Measurements from ENCODE around the gene ADARB2. TPM values are rescaled to one million over a fixed set of nuclear protein-coding genes. Genes with fewer than 3 reads are reported as not detected.

The ADARB2 gene
- total and polyA plus RNA-seq, 2 experiments from 2014 or later, result 2.0 to 5.0 TPM

- no peak for TF ChIP-seq CTCF (conservative IDR thresholded peaks at IDR 0.05; ENCODE audit: low read depth in 2 of 2)
- no peak for TF ChIP-seq STAT1 (IDR thresholded peaks at IDR 0.05; ENCODE audit: unreplicated experiment)
- TF ChIP-seq EZH2 (IDR thresholded peaks at IDR 0.05; ENCODE audit: low read depth, unreplicated experiment), result no peak
- TF ChIP-seq REST (IDR thresholded peaks at IDR 0.05; ENCODE audit: unreplicated experiment), result no peak
Observed at GRCh38 chr10:1183033-1183396, 554.3 kb downstream of the ADARB2 start (continued).

- Histone ChIP-seq H3F3A (replicated peaks; ENCODE audit: low read depth) (no peaks in the 10 kb centered on the region), H3K4me2 (no peak overlapping the region), H3K79me2 (replicated peaks; ENCODE audit: insufficient read depth) (no peaks in the 10 kb centered on the region), H3K27ac (ENCODE audit: low read depth) (no peak overlapping the region), H2AFZ (no peak overlapping the region), H3K36me3 (ENCODE audit: insufficient read depth) (no peaks in the 10 kb centered on the region), H3K4me3 (no peak overlapping the region), H4K20me1 (replicated peaks; ENCODE audit: insufficient read depth) (no peaks in the 10 kb centered on the region), H3K9me2 (ENCODE audit: insufficient read depth) (no peaks in the 10 kb centered on the region), H3K27me3 (ENCODE audit: insufficient read depth) (no peaks in the 10 kb centered on the region), H3K4me1 (ENCODE audit: insufficient read depth) (no peaks in the 10 kb centered on the region)
- Mint-ChIP-seq H3K9me3 (no peaks in the 10 kb centered on the region), H3K36me3 (ENCODE audit: low read depth) (no peaks in the 10 kb centered on the region; the same call in 2 of the 3 replicates), H3K27me3 (ENCODE audit: insufficient read depth, low read depth, poor library complexity) (peaks cover 17% of the 10 kb centered on the region), H3K4me3 (no peak overlapping the region), H3K27ac (no peak overlapping the region), H3K4me1 (peaks cover 14% of the 10 kb centered on the region)
- ATAC-seq (no peak), DNase-seq (ENCODE audit: low spot score) (no peak)
- TF ChIP-seq ZNF462 (CRISPR knock-in tag; IDR thresholded peaks at IDR 0.05), result no peak
- no peak for TF ChIP-seq REST (IDR thresholded peaks at IDR 0.05; ENCODE audit: unreplicated experiment)
- TF ChIP-seq EZH2 (IDR thresholded peaks at IDR 0.05; ENCODE audit: low read depth, unreplicated experiment), result no peak
- no peak for TF ChIP-seq JUNB (IDR thresholded peaks at IDR 0.05; ENCODE audit: unreplicated experiment)
Observed at GRCh38 chr10:1182280-1183032, 554.9 kb downstream of the ADARB2 start.
